HG03354 (cell line): ENCODE results near the gene MAPK8IP3.

Experiments used
- ATAC-seq: cut with Tn5 transposase; IDR thresholded peaks from one replicate; pipeline ENCODE4 v1.9.1; 2021; ENCODE audit warnings: mild to moderate bottlenecking; ENCODE audit not compliant: unreplicated experiment, poor library complexity, severe bottlenecking

Gene MAPK8IP3

GRCh38 chr16:1749152-1750117 is 43.4 kb downstream of the MAPK8IP3 start:
- ATAC-seq = no peak

GRCh38 chr16:1751946-1752345 is 46.0 kb downstream of the MAPK8IP3 start:
- ATAC-seq = no peak

GRCh38 chr16:1752853-1753252 is 46.9 kb downstream of the MAPK8IP3 start:
- ATAC-seq = no peak

- ATAC-seq = no peak
These were observed 48.2 kb downstream of the MAPK8IP3 start for GRCh38 chr16:1754204-1754603.

GRCh38 chr16:1757714-1758461 is 51.9 kb downstream of the MAPK8IP3 start:
- ATAC-seq = no peak

GRCh38 chr16:1758923-1759322 is 52.9 kb downstream of the MAPK8IP3 start:
- no peak for ATAC-seq

GRCh38 chr16:1759511-1759910 is 53.5 kb downstream of the MAPK8IP3 start:
- no peak for ATAC-seq

- no peak for ATAC-seq
These were observed 54.9 kb downstream of the MAPK8IP3 start for GRCh38 chr16:1760911-1761310.

- no peak for ATAC-seq
These were observed 55.8 kb downstream of the MAPK8IP3 start for GRCh38 chr16:1761751-1762150.

GRCh38 chr16:1762196-1762878 is 56.3 kb downstream of the MAPK8IP3 start:
- no peak for ATAC-seq

GRCh38 chr16:1762879-1763520 is 57.0 kb downstream of the MAPK8IP3 start:
- no peak for ATAC-seq

GRCh38 chr16:1763521-1764511 is 57.8 kb downstream of the MAPK8IP3 start:
- ATAC-seq = no peak

GRCh38 chr16:1764971-1765370 is 59.0 kb downstream of the MAPK8IP3 start:
- no peak for ATAC-seq

- ATAC-seq = no peak
These were observed 59.8 kb downstream of the MAPK8IP3 start for GRCh38 chr16:1765826-1766225.

- ATAC-seq = no peak
These were observed 60.2 kb downstream of the MAPK8IP3 start for GRCh38 chr16:1766231-1766630.

- no peak for ATAC-seq
These were observed 60.7 kb downstream of the MAPK8IP3 start for GRCh38 chr16:1766701-1767100.

GRCh38 chr16:1767116-1767994 is 61.4 kb downstream of the MAPK8IP3 start:
- ATAC-seq = no peak
